IMR-90 (cell line): ENCODE results near the gene NNMT. TPM values are rescaled to one million over a fixed set of nuclear protein-coding genes. Genes with fewer than 3 reads are reported as not detected.
A peak's percentile ranks its signal among the peaks of the same experiment; 100 is the strongest.

Experiments used
- ATAC-seq: fragments of 200-7000 bp; cut with Tn5 transposase; 2 replicates; pipeline ENCODE4 v1.9.1; 2020; ENCODE audit warnings: low read depth, mild to moderate bottlenecking, moderate library complexity
- BruUV-seq: library from RNA; stranded (reverse); fragments of 400-500 nt; replicated peaks from 2 replicates; lab custom pipeline; 2021; lab: Mats Ljungman, UMichigan
- CTCF ChIA-PET: fragments of 300-600 bp; formaldehyde crosslinking; extraction: SDS; loops from one replicate; lab custom pipeline; 2021; ENCODE audit warnings: antibody characterized with exemption; lab: Yijun Ruan, JAX
- POLR2A ChIA-PET: fragments of 300-600 bp; sonication (Branson Sonifier 250); formaldehyde crosslinking; loops from one replicate; lab custom pipeline; 2022; ENCODE audit warnings: antibody characterized with exemption; ENCODE audit not compliant: unreplicated experiment; lab: Charles Lee
- DNase-seq: peaks from one replicate; pipeline ENCODE4 v3.0.0; 2013
- H2AFZ ChIP-seq: replicated peaks from 2 replicates; pipeline ENCODE3; 2013; ENCODE audit warnings: low read length, mild to moderate bottlenecking; ENCODE audit not compliant: poor library complexity
- H2AK5ac ChIP-seq: 2 replicates; pipeline ENCODE4 v1.6.1; 2013; ENCODE audit warnings: low read depth, low read length, inconsistent platforms
- H2AK9ac ChIP-seq: replicated peaks from 2 replicates; pipeline ENCODE3; 2013; ENCODE audit warnings: mild to moderate bottlenecking, low read depth, low read length, moderate library complexity; ENCODE audit not compliant: poor library complexity
- H2BK120ac ChIP-seq: 2 replicates; pipeline ENCODE4 v1.6.1; 2013; ENCODE audit warnings: low read depth, low read length, inconsistent platforms
- H2BK15ac ChIP-seq: 3 replicates; pipeline ENCODE4 v1.6.1; 2013; ENCODE audit warnings: low read depth, low read length, inconsistent platforms
- H2BK20ac ChIP-seq: 2 replicates; pipeline ENCODE4 v1.6.1; 2013; ENCODE audit warnings: low read depth, mild to moderate bottlenecking, inconsistent platforms, low read length, moderate library complexity
- H2BK5ac ChIP-seq: 2 replicates; pipeline ENCODE4 v1.6.1; 2013; ENCODE audit warnings: mild to moderate bottlenecking, low read depth, low read length, inconsistent platforms; ENCODE audit not compliant: poor library complexity, severe bottlenecking
- H3K14ac ChIP-seq: replicated peaks from 2 replicates; pipeline ENCODE4 v1.6.1; 2013; ENCODE audit warnings: low read depth, low read length, inconsistent platforms
- H3K18ac ChIP-seq: 2 replicates; pipeline ENCODE4 v1.6.1; 2013; ENCODE audit warnings: low read depth, low read length, control low read depth
- H3K23ac ChIP-seq: 2 replicates; pipeline ENCODE4 v1.6.1; 2013; ENCODE audit warnings: low read depth, low read length, inconsistent platforms
- H3K27ac ChIP-seq: 2 replicates; pipeline ENCODE4 v1.5.1; 2013; ENCODE audit warnings: mild to moderate bottlenecking, control low read depth, low read length; ENCODE audit not compliant: insufficient read depth
- H3K27me3 ChIP-seq: 2 replicates; pipeline ENCODE4 v1.6.1; 2013; ENCODE audit warnings: low read length; ENCODE audit not compliant: control insufficient read depth, insufficient read depth
- H3K36me3 ChIP-seq: 2 replicates; pipeline ENCODE4 v1.6.1; 2013; ENCODE audit warnings: low read length, mixed read lengths; ENCODE audit not compliant: control insufficient read depth, insufficient read depth
- H3K4ac ChIP-seq: 2 replicates; pipeline ENCODE4 v1.6.1; 2013; ENCODE audit warnings: low read depth, low read length, inconsistent platforms
- H3K4me1 ChIP-seq: 2 replicates; pipeline ENCODE4 v1.6.1; 2013; ENCODE audit warnings: low read length, mixed read lengths; ENCODE audit not compliant: control insufficient read depth, insufficient read depth
- H3K4me2 ChIP-seq: 2 replicates; pipeline ENCODE4 v1.6.1; 2013; ENCODE audit warnings: low read depth, mild to moderate bottlenecking, control low read depth, low read length, moderate library complexity
- H3K4me3 ChIP-seq: 2 replicates; pipeline ENCODE4 v1.5.1; 2013; ENCODE audit warnings: low read depth, mild to moderate bottlenecking, control low read depth, low read length, moderate library complexity; ENCODE audit not compliant: insufficient read depth
- H3K56ac ChIP-seq: 2 replicates; pipeline ENCODE4 v1.6.1; 2013; ENCODE audit warnings: low read length, inconsistent platforms; ENCODE audit not compliant: insufficient read depth; ENCODE audit errors: extremely low read depth
- H3K79me1 ChIP-seq, 2 experiments: 2 replicates each; pipeline ENCODE4 v1.6.1; 2013; ENCODE audit warnings: low read length in 2 of 2, inconsistent platforms in 1 of 2, low read depth in 1 of 2
- H3K9ac ChIP-seq: 2 replicates; pipeline ENCODE4 v1.6.1; 2013; ENCODE audit warnings: low read depth, low read length, control low read depth
- H3K9me1 ChIP-seq: 2 replicates; pipeline ENCODE4 v1.6.1; 2013; ENCODE audit warnings: low read length, inconsistent platforms; ENCODE audit not compliant: insufficient read depth
- H3K9me3 ChIP-seq: 2 replicates; pipeline ENCODE4 v1.6.1; 2013; ENCODE audit warnings: low read length; ENCODE audit not compliant: control insufficient read depth, insufficient read depth
- H4K20me1 ChIP-seq: 2 replicates; pipeline ENCODE4 v1.6.1; 2013; ENCODE audit warnings: low read length, inconsistent platforms; ENCODE audit not compliant: insufficient read depth
- H4K5ac ChIP-seq: 2 replicates; pipeline ENCODE4 v1.6.1; 2013; ENCODE audit warnings: mild to moderate bottlenecking, low read depth, low read length, control low read depth
- H4K8ac ChIP-seq, 2 experiments: 2 replicates each; pipeline ENCODE4 v1.6.1; 2013; ENCODE audit warnings: low read depth in 2 of 2, low read length in 2 of 2, control low read depth in 1 of 2, inconsistent platforms in 1 of 2
- H4K91ac ChIP-seq: 2 replicates; pipeline ENCODE4 v1.6.1; 2013; ENCODE audit warnings: low read depth, low read length, inconsistent platforms; ENCODE audit not compliant: insufficient read depth
- BHLHE40 ChIP-seq: fragments of 150-350 bp; IDR thresholded peaks from 2 replicates; pipeline ENCODE4 v1.6.1; 2016; ENCODE audit warnings: mild to moderate bottlenecking, low read depth, low read length
- CHD1 ChIP-seq: IDR thresholded peaks from 2 replicates; pipeline ENCODE4 v1.6.1; 2012; ENCODE audit warnings: low read depth, low read length, improper control_type of control experiment
- RAD21 ChIP-seq: IDR thresholded peaks from 2 replicates; pipeline ENCODE4 v1.6.1; 2012; ENCODE audit warnings: low read length, improper control_type of control experiment
- WGBS, 2 experiments: methylation state at CpG; one replicate each; pipeline versions ENCODE4 v1.1.5 to v1.1.7; 2013; ENCODE audit warnings: missing lambda C conversion rate in 2 of 2; ENCODE audit not compliant: insufficient read length in 1 of 2; ENCODE audit errors: extremely low coverage in 2 of 2; 5-methylcytosine and 5-hydroxymethylcytosine counted together
- dilution Hi-C: fragments of 300-500 bp; cut with HindIII; formaldehyde crosslinking; loops from one replicate; pipeline ENCODE4 v1.14.3; 2018; ENCODE audit warnings: low sequenced_read_pairs; ENCODE audit not compliant: unreplicated experiment
- in situ Hi-C: fragments of 300-500 bp; cut with MboI; formaldehyde crosslinking; loops from 3 replicates; pipeline ENCODE4 v1.14.3; 2019; ENCODE audit warnings: low sequenced_read_pairs, inconsistent platforms, mixed read lengths
- intact Hi-C: fragments of 100-400 bp; cut with micrococcal nuclease; formaldehyde crosslinking; loops from 2 replicates; pipeline ENCODE4 v1.10.0; 2022
- polyA plus RNA-seq, 3 experiments: library from polyadenylated mRNA; depleted of rRNA; stranded (reverse); fragments of >200 nt; gene quantifications; 2 replicates each; pipeline ENCODE4 v1.2.3, GENCODE V29; 2012; ENCODE audit warnings: low replicate concordance in 1 of 3
- total RNA-seq: library from RNA; depleted of rRNA; stranded (reverse); fragments of >200 nt; gene quantifications from 2 replicates; pipeline ENCODE4 v1.2.3, GENCODE V29; 2012

Gene NNMT
- total and polyA plus RNA-seq, 2 of the 4 experiments (the other 2 are of a cell fraction) = 79.7 to 108 TPM

GRCh38 chr11:114311946-114312345 is 15.7 kb downstream of the NNMT start:
- 100% methylated on average over 2 of the region's 10 CpGs; no CpG with 5 or more reads in 1 of the 2 experiments for WGBS, 2 experiments
- Histone ChIP-seq H3K9me3 (no peaks in the 10 kb centered on the region), H3K18ac (no peak overlapping the region), H3K4ac (no peak overlapping the region), H3K79me1 (peaks cover 2 to 44% of the 10 kb centered on the region in 2 experiments; a peak in 3 of 4 replicates), H2BK5ac (no peak overlapping the region), H4K8ac (no peak overlapping the region), H3K4me3 (no peak overlapping the region), H2BK20ac (no peak overlapping the region), H3K27me3 (no peaks in the 10 kb centered on the region), H2AFZ (no peak overlapping the region), H2BK15ac (no peak overlapping the region), H3K27ac (no peak overlapping the region), H2AK9ac (peak overlapping the region; percentile 16), H3K4me2 (no peak overlapping the region), H4K5ac (no peak overlapping the region), H3K9me1 (0 out of 2 replicates have a peak, but pooled peaks cover 11% of the 10 kb centered on the region), H4K20me1 (peaks cover 21% of the 10 kb centered on the region; the same call in 1 of the 2 replicates), H2AK5ac (no peak overlapping the region), H4K91ac (no peak overlapping the region), H2BK120ac (no peak overlapping the region), H3K23ac (no peak overlapping the region), H3K4me1 (peaks cover 11% of the 10 kb centered on the region), H3K36me3 (peaks cover 25% of the 10 kb centered on the region), H3K9ac (no peak overlapping the region), H3K14ac (no peak overlapping the region), H3K56ac (no peak overlapping the region)
- ATAC-seq = no peak
- TF ChIP-seq CHD1 = no peak
- TF ChIP-seq BHLHE40 = no peak
- TF ChIP-seq RAD21 = no peak
- no peak for DNase-seq
- no TSS peak for BruUV-seq
- intact Hi-C loops = no loop called here
- ChIA-PET CTCF (no interaction called here), POLR2A (no interaction called here)
- in situ Hi-C loops = no loop called here
- dilution Hi-C loops = no loop called here
